H9 (cell line): ENCODE measurements around the gene MYL11. TPM values are rescaled to one million over a fixed set of nuclear protein-coding genes. Genes with fewer than 3 reads are reported as not detected.

ENCODE experiments used
- DNase-seq: peaks from one replicate; pipeline ENCODE4 v3.0.0-alpha.2; 2017
- H2AFZ ChIP-seq: one replicate; pipeline ENCODE4 v1.6.1; 2013; ENCODE audit warnings: mild to moderate bottlenecking, low read length, control low read depth, moderate library complexity
- H2AK5ac ChIP-seq: 2 replicates; pipeline ENCODE4 v1.6.1; 2013; ENCODE audit warnings: low read length, control low read depth, mixed read lengths; ENCODE audit not compliant: insufficient read length
- H2BK120ac ChIP-seq: one replicate; pipeline ENCODE4 v1.6.1; 2013; ENCODE audit warnings: low read depth, mild to moderate bottlenecking, low read length, control low read depth, inconsistent platforms; ENCODE audit not compliant: poor library complexity, severe bottlenecking
- H2BK12ac ChIP-seq: 2 replicates; pipeline ENCODE4 v1.6.1; 2013; ENCODE audit warnings: low read length, control low read depth, mixed read lengths, low read depth; ENCODE audit not compliant: insufficient read length
- H2BK15ac ChIP-seq: 2 replicates; pipeline ENCODE4 v1.6.1; 2013; ENCODE audit warnings: low read depth, low read length, control low read depth
- H2BK20ac ChIP-seq: one replicate; pipeline ENCODE4 v1.6.1; 2013; ENCODE audit warnings: low read depth, mild to moderate bottlenecking, low read length, control low read depth, inconsistent platforms; ENCODE audit not compliant: poor library complexity, severe bottlenecking
- H2BK5ac ChIP-seq: 2 replicates; pipeline ENCODE4 v1.6.1; 2013; ENCODE audit warnings: low read length, control low read depth, mixed read lengths; ENCODE audit not compliant: insufficient read length
- H3K14ac ChIP-seq: 2 replicates; pipeline ENCODE4 v1.6.1; 2013; ENCODE audit warnings: low read length, control low read depth; ENCODE audit not compliant: insufficient read depth
- H3K18ac ChIP-seq: 2 replicates; pipeline ENCODE4 v1.6.1; 2013; ENCODE audit warnings: low read depth, mild to moderate bottlenecking, mixed read lengths, low read length, control low read depth; ENCODE audit not compliant: insufficient read length
- H3K23ac ChIP-seq: 2 replicates; pipeline ENCODE4 v1.6.1; 2013; ENCODE audit warnings: low read length, control low read depth, mixed read lengths, low read depth; ENCODE audit not compliant: insufficient read length
- H3K23me2 ChIP-seq: 2 replicates; pipeline ENCODE4 v1.6.1; 2013; ENCODE audit warnings: low read depth, mild to moderate bottlenecking, mixed read lengths, low read length, control low read depth; ENCODE audit not compliant: insufficient read length, poor library complexity, severe bottlenecking
- H3K27ac ChIP-seq: 2 replicates; pipeline ENCODE4 v1.5.1; 2013; ENCODE audit warnings: low read length, control low read depth, mixed read lengths, low read depth; ENCODE audit not compliant: insufficient read length
- H3K27me3 ChIP-seq: 2 replicates; pipeline ENCODE4 v1.6.1; 2013; ENCODE audit warnings: low read length, control low read depth, inconsistent platforms; ENCODE audit not compliant: insufficient read depth
- H3K4ac ChIP-seq: 2 replicates; pipeline ENCODE4 v1.6.1; 2013; ENCODE audit warnings: low read depth, mild to moderate bottlenecking, control low read depth, inconsistent platforms, low read length, moderate library complexity
- H3K4me1 ChIP-seq: 2 replicates; pipeline ENCODE4 v1.6.1; 2013; ENCODE audit warnings: low read length, control low read depth, inconsistent platforms; ENCODE audit not compliant: insufficient read depth
- H3K4me2 ChIP-seq: 2 replicates; pipeline ENCODE4 v1.6.1; 2013; ENCODE audit warnings: low read length, control low read depth, mixed read lengths; ENCODE audit not compliant: insufficient read length, insufficient read depth
- H3K56ac ChIP-seq: 2 replicates; pipeline ENCODE4 v1.6.1; 2013; ENCODE audit warnings: low read depth, mild to moderate bottlenecking, mixed read lengths, low read length, control low read depth; ENCODE audit not compliant: insufficient read length
- H3K79me1 ChIP-seq: 2 replicates; pipeline ENCODE4 v1.6.1; 2013; ENCODE audit warnings: low read depth, mild to moderate bottlenecking, moderate library complexity, low read length, control low read depth, inconsistent platforms; ENCODE audit not compliant: insufficient read depth, poor library complexity, severe bottlenecking
- H3K79me2 ChIP-seq: 2 replicates; pipeline ENCODE4 v1.6.1; 2013; ENCODE audit warnings: low read length, control low read depth, inconsistent platforms; ENCODE audit not compliant: insufficient read depth
- H3K9ac ChIP-seq: 2 replicates; pipeline ENCODE4 v1.6.1; 2013; ENCODE audit warnings: low read length, control low read depth, mixed read lengths; ENCODE audit not compliant: insufficient read length; ENCODE audit errors: extremely low read depth
- H3K9me3 ChIP-seq: one replicate; pipeline ENCODE4 v1.6.1; 2013; ENCODE audit warnings: low read depth, low read length, inconsistent platforms; ENCODE audit not compliant: control insufficient read depth
- H3T11ph ChIP-seq: one replicate; pipeline ENCODE4 v1.6.1; 2013; ENCODE audit warnings: mild to moderate bottlenecking, low read length, control low read depth, inconsistent platforms
- H4K20me1 ChIP-seq: one replicate; pipeline ENCODE4 v1.6.1; 2013; ENCODE audit not compliant: control insufficient read depth, insufficient read length, insufficient read depth
- H4K5ac ChIP-seq: 2 replicates; pipeline ENCODE4 v1.6.1; 2013; ENCODE audit warnings: low read depth, mild to moderate bottlenecking, mixed read lengths, low read length, control low read depth; ENCODE audit not compliant: insufficient read length
- H4K8ac ChIP-seq: replicated peaks from 2 replicates; pipeline ENCODE4 v1.6.1; 2013; ENCODE audit warnings: low read length, control low read depth, mixed read lengths, low read depth; ENCODE audit not compliant: insufficient read length
- H4K91ac ChIP-seq: 2 replicates; pipeline ENCODE4 v1.6.1; 2013; ENCODE audit warnings: low read depth, mild to moderate bottlenecking, moderate library complexity, mixed read lengths, low read length, control low read depth; ENCODE audit not compliant: insufficient read length
- H3K27ac Mint-ChIP-seq, 3 experiments: 2 replicates in 2 of 3; 3 replicates in 1 of 3; pipeline ENCODE4 v1.8.0; 2020 to 2021; ENCODE audit warnings: mixed read lengths in 3 of 3, mild to moderate bottlenecking in 1 of 3, moderate library complexity in 1 of 3
- H3K27me3 Mint-ChIP-seq: 2 replicates; pipeline ENCODE4 v1.8.0; 2021; ENCODE audit warnings: low read depth, mild to moderate bottlenecking, moderate library complexity, mixed read lengths
- H3K36me3 Mint-ChIP-seq, 3 experiments: 2 replicates in 2 of 3; 3 replicates in 1 of 3; pipeline ENCODE4 v1.8.0; 2020 to 2021; ENCODE audit warnings: low read depth in 3 of 3, mixed read lengths in 3 of 3; ENCODE audit not compliant: insufficient read depth in 1 of 3
- H3K4me1 Mint-ChIP-seq, 2 experiments: 2 replicates each; pipeline ENCODE4 v1.8.0; 2020; ENCODE audit warnings: mixed read lengths in 2 of 2
- H3K4me3 Mint-ChIP-seq, 2 experiments: 2 replicates in 1 of 2; 3 replicates in 1 of 2; pipeline ENCODE4 v1.8.0; 2020 to 2021; ENCODE audit warnings: mild to moderate bottlenecking in 2 of 2, mixed read lengths in 2 of 2, moderate library complexity in 1 of 2
- H3K9me3 Mint-ChIP-seq, 2 experiments: 2 replicates in 1 of 2; 3 replicates in 1 of 2; pipeline ENCODE4 v1.8.0; 2020; ENCODE audit warnings: mild to moderate bottlenecking in 2 of 2, mixed read lengths in 2 of 2, moderate library complexity in 1 of 2
- CTCF ChIP-seq: fragments of 200-600 bp; sonication (generic); conservative IDR thresholded peaks from 3 replicates; pipeline ENCODE4 v1.8.0; 2021; ENCODE audit warnings: antibody characterized with exemption, mild to moderate bottlenecking
- WGBS: extraction: QIAGEN DNeasy Blood & Tissue Kit; methylation state at CpG from one replicate; pipeline ENCODE4 v1.1.7; 2013; ENCODE audit warnings: missing lambda C conversion rate, low lambda C conversion rate, mixed read lengths; ENCODE audit not compliant: insufficient read length; ENCODE audit errors: extremely low coverage; 5-methylcytosine and 5-hydroxymethylcytosine counted together
- total RNA-seq: library from RNA; stranded (reverse); gene quantifications from 2 replicates; pipeline ENCODE4 v1.2.1, GENCODE V29; 2021

MYL11 gene
- total RNA-seq, 1 experiment from 2014 or later = 0.70 TPM

- Histone ChIP-seq H4K5ac (no peak overlapping the region), H3K27ac (no peak overlapping the region), H4K20me1 (no peaks in the 10 kb centered on the region), H2BK5ac (no peak overlapping the region), H2BK12ac (no peak overlapping the region), H4K8ac (no peak overlapping the region), H3K4me1 (no peaks in the 10 kb centered on the region), H3K79me2 (no peaks in the 10 kb centered on the region), H3K4me2 (no peak overlapping the region), H2AFZ (no peak overlapping the region), H3K23ac (no peak overlapping the region), H3T11ph (no peak overlapping the region), H2BK15ac (no peak overlapping the region), H3K27me3 (no peaks in the 10 kb centered on the region), H3K9me3 (no peaks in the 10 kb centered on the region), H3K79me1 (no peaks in the 10 kb centered on the region), H3K9ac (no peak overlapping the region), H3K14ac (no peak overlapping the region), H2BK20ac (no peak overlapping the region), H3K56ac (no peak overlapping the region), H2BK120ac (no peak overlapping the region), H4K91ac (no peak overlapping the region), H3K23me2 (no peaks in the 10 kb centered on the region), H3K4ac (no peak overlapping the region), H3K18ac (no peak overlapping the region), H2AK5ac (no peak overlapping the region)
- Mint-ChIP-seq H3K27ac (no peak overlapping the region; a peak in 1 of 7 replicates), H3K9me3 (no peaks in the 10 kb centered on the region), H3K4me1 (no peaks in the 10 kb centered on the region), H3K27me3 (no peaks in the 10 kb centered on the region; the same call in 1 of the 2 replicates), H3K36me3 (peaks cover 6 to 20% (median 13%) of the 10 kb centered on the region in 3 experiments; a peak in 6 of 7 replicates), H3K4me3 (no peak overlapping the region)
- no CpG with 5 or more reads among the region's 3 CpGs for WGBS
- TF ChIP-seq CTCF = no peak
- no peak for DNase-seq
Measured at GRCh38 chr16:30346286-30346685, 28.3 kb upstream of the MYL11 start.
